A549 (cell line): ENCODE measurements around the gene IL5.

Source experiments
- JUN ChIP-seq, 2 experiments: fragments of >200 bp; sonication (Bioruptor Twin); formaldehyde crosslinking; IDR thresholded peaks; 2 replicates in 1 of 2; 3 replicates in 1 of 2; pipeline ENCODE4 v1.6.1; 2016 to 2017
- MAZ ChIP-seq: fragments of 150-350 bp; IDR thresholded peaks from 2 replicates; pipeline ENCODE4 v1.6.1; 2014; ENCODE audit warnings: antibody characterized with exemption, low read depth, low read length, borderline replicate concordance
- POLR2A ChIP-seq: IDR thresholded peaks from 2 replicates; pipeline ENCODE4 v1.6.1; 2012; ENCODE audit warnings: mild to moderate bottlenecking, low read length
- TF ChIP-seq, protein P1 (sequence below): fragments of >200 bp; sonication (Bioruptor Twin); formaldehyde crosslinking; IDR thresholded peaks from 3 replicates; pipeline ENCODE4 v1.5.1; 2016
- TF ChIP-seq, protein P2 (sequence below): fragments of 250-450 bp; sonication (Bioruptor Pico); IDR thresholded peaks from 2 replicates; pipeline ENCODE4 v1.5.0; 2020; ENCODE audit warnings: low read depth, mild to moderate bottlenecking, moderate library complexity

DNA sequence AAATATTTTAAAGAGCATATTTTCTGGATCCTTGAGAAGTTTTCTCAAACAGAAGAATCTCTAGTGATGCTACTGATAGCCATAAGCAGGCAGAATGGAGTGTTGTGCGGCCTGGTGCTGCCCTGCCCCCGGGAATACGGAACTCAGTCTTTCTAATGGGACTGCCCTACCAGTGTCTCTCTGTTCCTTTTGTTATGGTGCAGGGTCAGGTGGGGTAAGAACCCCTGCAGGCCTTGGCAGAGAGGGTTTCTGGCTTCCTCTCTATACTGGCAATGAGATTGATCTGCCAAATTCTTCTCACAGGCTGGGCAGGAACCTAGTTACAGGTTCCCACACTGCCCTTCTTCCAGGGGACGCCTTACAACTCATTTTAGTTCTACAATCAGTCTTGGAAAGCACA, 2.6 kb downstream of the IL5 start:
- TF ChIP-seq, protein P1, sequence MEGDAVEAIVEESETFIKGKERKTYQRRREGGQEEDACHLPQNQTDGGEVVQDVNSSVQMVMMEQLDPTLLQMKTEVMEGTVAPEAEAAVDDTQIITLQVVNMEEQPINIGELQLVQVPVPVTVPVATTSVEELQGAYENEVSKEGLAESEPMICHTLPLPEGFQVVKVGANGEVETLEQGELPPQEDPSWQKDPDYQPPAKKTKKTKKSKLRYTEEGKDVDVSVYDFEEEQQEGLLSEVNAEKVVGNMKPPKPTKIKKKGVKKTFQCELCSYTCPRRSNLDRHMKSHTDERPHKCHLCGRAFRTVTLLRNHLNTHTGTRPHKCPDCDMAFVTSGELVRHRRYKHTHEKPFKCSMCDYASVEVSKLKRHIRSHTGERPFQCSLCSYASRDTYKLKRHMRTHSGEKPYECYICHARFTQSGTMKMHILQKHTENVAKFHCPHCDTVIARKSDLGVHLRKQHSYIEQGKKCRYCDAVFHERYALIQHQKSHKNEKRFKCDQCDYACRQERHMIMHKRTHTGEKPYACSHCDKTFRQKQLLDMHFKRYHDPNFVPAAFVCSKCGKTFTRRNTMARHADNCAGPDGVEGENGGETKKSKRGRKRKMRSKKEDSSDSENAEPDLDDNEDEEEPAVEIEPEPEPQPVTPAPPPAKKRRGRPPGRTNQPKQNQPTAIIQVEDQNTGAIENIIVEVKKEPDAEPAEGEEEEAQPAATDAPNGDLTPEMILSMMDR, result no peak
- TF ChIP-seq, protein P2, sequence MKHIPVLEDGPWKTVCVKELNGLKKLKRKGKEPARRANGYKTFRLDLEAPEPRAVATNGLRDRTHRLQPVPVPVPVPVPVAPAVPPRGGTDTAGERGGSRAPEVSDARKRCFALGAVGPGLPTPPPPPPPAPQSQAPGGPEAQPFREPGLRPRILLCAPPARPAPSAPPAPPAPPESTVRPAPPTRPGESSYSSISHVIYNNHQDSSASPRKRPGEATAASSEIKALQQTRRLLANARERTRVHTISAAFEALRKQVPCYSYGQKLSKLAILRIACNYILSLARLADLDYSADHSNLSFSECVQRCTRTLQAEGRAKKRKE (CRISPR knock-in tag), result no peak
- TF ChIP-seq POLR2A (no peak), JUN (IDR thresholded peaks at IDR 0.05) (no peak), MAZ (no peak)
